ENCODE results near the gene EXOC1. TPM values are rescaled to one million over a fixed set of nuclear protein-coding genes. Genes with fewer than 3 reads are reported as not detected.

EXOC1 gene
- total and polyA plus RNA-seq, 4 donors: 4.2 to 18.0 (median 8.5) TPM

DNA sequence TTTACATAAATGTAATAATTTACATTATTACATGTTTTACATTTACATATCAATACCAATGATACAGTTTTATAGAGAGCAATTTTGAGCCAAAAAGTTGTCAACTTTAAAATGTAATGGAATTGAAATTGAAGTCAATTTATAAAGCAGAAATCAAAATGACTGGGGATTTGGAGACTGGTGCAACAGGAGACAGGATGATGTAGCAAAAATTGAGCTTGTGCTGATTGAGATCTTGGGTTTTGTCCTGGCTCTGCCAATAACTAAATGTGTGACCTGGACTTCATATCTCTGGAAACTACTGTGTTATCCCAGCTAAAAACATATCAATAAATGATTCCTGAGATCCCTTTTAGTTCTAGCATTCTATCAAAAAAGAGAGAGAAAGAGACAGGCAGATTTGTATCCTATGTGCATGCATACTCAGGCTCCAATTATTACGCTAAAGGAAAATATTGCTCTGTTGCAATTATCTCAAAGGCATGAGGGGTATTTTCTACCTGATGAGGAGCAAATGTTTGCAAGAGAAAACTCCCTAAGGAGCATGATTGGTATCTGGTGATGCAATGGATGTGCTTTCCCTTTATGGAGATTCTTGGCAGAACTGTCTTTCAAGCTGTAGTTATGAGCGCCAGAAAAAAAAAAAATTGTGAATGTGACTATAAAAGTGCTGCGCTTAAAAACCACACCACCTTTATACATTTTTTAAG is 19.2 kb upstream of the EXOC1 start:
- H3K9ac ChIP-seq (ENCODE audit: low read depth in 1 of 2, low read length in 2 of 2): no peak overlapping the region
- no peak overlapping the region for H3K27ac ChIP-seq (ENCODE audit: low read depth in 1 of 2, low read length in 2 of 2)
- no peak for DNase-seq (ENCODE audit: low spot score)
- H3K4me1 ChIP-seq (ENCODE audit: control insufficient read depth in 4 of 4, insufficient read depth in 4 of 4, low read length in 3 of 4): no peaks in the 10 kb centered on the region
- H3K9me3 ChIP-seq (ENCODE audit: control insufficient read depth in 4 of 4, low read length in 3 of 4): peaks cover 2 to 12% (median 2%) of the 10 kb centered on the region in 4 donors
- WGBS: 90% methylated on average over 3 of the region's 3 CpGs
- TF ChIP-seq ATF3 (IDR thresholded peaks at IDR 0.05) (no peak), TAF1 (conservative IDR thresholded peaks at IDR 0.05) (no peak)
- H3K4me3 ChIP-seq (ENCODE audit: low read depth in 1 of 3, low read length in 3 of 3): no peak overlapping the region
- peaks cover 0 to 7% (median 2%) of the 10 kb centered on the region in 4 donors for H3K27me3 ChIP-seq (ENCODE audit: control insufficient read depth in 4 of 4, insufficient read depth in 4 of 4, low read length in 3 of 4)
- H3K36me3 ChIP-seq (ENCODE audit: control insufficient read depth in 4 of 4, insufficient read depth in 3 of 4, low read depth in 1 of 4, low read length in 3 of 4): peaks cover 0 to 2% (median 0%) of the 10 kb centered on the region in 4 donors

DNA sequence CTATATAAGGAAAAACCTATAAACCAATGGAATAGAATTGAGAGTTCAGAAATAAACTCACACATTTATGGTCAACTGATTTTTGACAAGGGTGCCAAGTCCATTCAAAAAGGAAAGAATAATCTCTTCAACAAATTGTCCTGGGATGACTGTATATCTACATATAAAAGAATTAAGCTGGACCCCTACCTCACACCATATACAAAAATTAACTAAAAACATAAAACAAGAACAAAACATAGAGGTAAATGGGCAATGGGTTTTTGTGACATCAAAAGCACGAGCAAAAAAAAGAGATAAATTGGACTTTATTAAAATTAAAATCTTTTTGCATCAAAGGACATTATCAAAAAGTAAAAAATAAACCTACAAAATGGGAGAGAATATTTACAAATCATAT is 15.5 kb upstream of the EXOC1 start:
- 65% methylated on average over 1 of the region's 1 CpG for WGBS
- no peak overlapping the region for H3K9ac ChIP-seq (ENCODE audit: low read depth in 1 of 2, low read length in 2 of 2)
- no peak for DNase-seq (ENCODE audit: low spot score)

More for the DNA sequence above, 15.5 kb upstream of the EXOC1 start:
- no peaks in the 10 kb centered on the region for H3K4me1 ChIP-seq (ENCODE audit: control insufficient read depth in 4 of 4, insufficient read depth in 4 of 4, low read length in 3 of 4)
- TF ChIP-seq FOXA1 (IDR thresholded peaks at IDR 0.05) (no peak), FOXA2 (IDR thresholded peaks at IDR 0.05) (no peak), ATF3 (IDR thresholded peaks at IDR 0.05) (no peak), HNF4A (conservative IDR thresholded peaks at IDR 0.05) (no peak), SP1 (IDR thresholded peaks at IDR 0.05) (no peak), RAD21 (IDR thresholded peaks at IDR 0.05) (no peak), RXRA (IDR thresholded peaks at IDR 0.05) (no peak), ZBTB33 (IDR thresholded peaks at IDR 0.05) (no peak), TAF1 (conservative IDR thresholded peaks at IDR 0.05) (no peak), YY1 (IDR thresholded peaks at IDR 0.05) (no peak), NR2F2 (IDR thresholded peaks at IDR 0.05) (no peak), HNF4G (IDR thresholded peaks at IDR 0.05) (no peak), GABPA (IDR thresholded peaks at IDR 0.05 in 1 of 2, conservative IDR thresholded peaks at IDR 0.05 in 1 of 2) (no peak), EGR1 (IDR thresholded peaks at IDR 0.05; ENCODE audit: low read depth in 2 of 2) (no peak), JUND (IDR thresholded peaks at IDR 0.05) (no peak), REST (IDR thresholded peaks at IDR 0.05) (no peak)
- TF ChIP-seq, protein P1, sequence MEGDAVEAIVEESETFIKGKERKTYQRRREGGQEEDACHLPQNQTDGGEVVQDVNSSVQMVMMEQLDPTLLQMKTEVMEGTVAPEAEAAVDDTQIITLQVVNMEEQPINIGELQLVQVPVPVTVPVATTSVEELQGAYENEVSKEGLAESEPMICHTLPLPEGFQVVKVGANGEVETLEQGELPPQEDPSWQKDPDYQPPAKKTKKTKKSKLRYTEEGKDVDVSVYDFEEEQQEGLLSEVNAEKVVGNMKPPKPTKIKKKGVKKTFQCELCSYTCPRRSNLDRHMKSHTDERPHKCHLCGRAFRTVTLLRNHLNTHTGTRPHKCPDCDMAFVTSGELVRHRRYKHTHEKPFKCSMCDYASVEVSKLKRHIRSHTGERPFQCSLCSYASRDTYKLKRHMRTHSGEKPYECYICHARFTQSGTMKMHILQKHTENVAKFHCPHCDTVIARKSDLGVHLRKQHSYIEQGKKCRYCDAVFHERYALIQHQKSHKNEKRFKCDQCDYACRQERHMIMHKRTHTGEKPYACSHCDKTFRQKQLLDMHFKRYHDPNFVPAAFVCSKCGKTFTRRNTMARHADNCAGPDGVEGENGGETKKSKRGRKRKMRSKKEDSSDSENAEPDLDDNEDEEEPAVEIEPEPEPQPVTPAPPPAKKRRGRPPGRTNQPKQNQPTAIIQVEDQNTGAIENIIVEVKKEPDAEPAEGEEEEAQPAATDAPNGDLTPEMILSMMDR (IDR thresholded peaks at IDR 0.05; ENCODE audit: low read depth, low read length, missing input control): no peak
- TF ChIP-seq, protein P2, sequence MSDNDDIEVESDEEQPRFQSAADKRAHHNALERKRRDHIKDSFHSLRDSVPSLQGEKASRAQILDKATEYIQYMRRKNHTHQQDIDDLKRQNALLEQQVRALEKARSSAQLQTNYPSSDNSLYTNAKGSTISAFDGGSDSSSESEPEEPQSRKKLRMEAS (IDR thresholded peaks at IDR 0.05): no peak
- H3K27me3 ChIP-seq (ENCODE audit: control insufficient read depth in 4 of 4, insufficient read depth in 4 of 4, low read length in 3 of 4): peaks cover 0 to 12% (median 1%) of the 10 kb centered on the region in 4 donors
- peaks cover 3 to 12% (median 5%) of the 10 kb centered on the region in 4 donors for H3K9me3 ChIP-seq (ENCODE audit: control insufficient read depth in 4 of 4, low read length in 3 of 4)
- H3K27ac ChIP-seq (ENCODE audit: low read depth in 1 of 2, low read length in 2 of 2): no peak overlapping the region
- peaks cover 0 to 2% (median 0%) of the 10 kb centered on the region in 4 donors for H3K36me3 ChIP-seq (ENCODE audit: control insufficient read depth in 4 of 4, insufficient read depth in 3 of 4, low read depth in 1 of 4, low read length in 3 of 4)
- no peak overlapping the region for H3K4me3 ChIP-seq (ENCODE audit: low read depth in 1 of 3, low read length in 3 of 3)

All from liver (tissue), 9 donors.